ENCODE measurements around the gene PGLYRP2.
A peak's percentile ranks its signal among the peaks of the same experiment; 100 is the strongest.

PGLYRP2 gene

DNA sequence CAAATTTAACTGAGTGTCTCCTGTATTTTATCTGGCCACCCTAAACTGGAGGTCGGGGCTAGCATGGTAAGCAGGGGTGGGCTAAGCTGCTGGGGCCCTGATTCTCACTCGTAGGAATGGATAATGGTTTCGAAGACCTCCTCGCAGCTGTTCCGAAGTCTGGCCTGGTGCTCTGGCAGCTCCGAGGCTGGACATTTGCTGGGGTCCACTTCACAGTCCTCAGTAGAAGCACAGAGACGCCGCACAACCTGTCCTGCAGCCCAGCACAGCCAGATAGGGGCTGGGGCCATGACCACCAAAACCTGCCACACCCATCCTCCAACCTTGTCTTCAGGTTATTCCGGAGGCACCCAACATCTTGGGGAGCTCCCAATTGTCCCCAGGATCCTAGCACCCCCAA is 23.3 kb downstream of the PGLYRP2 start:
- DNase-seq (ENCODE audit: low spot score): no peak

DNA sequence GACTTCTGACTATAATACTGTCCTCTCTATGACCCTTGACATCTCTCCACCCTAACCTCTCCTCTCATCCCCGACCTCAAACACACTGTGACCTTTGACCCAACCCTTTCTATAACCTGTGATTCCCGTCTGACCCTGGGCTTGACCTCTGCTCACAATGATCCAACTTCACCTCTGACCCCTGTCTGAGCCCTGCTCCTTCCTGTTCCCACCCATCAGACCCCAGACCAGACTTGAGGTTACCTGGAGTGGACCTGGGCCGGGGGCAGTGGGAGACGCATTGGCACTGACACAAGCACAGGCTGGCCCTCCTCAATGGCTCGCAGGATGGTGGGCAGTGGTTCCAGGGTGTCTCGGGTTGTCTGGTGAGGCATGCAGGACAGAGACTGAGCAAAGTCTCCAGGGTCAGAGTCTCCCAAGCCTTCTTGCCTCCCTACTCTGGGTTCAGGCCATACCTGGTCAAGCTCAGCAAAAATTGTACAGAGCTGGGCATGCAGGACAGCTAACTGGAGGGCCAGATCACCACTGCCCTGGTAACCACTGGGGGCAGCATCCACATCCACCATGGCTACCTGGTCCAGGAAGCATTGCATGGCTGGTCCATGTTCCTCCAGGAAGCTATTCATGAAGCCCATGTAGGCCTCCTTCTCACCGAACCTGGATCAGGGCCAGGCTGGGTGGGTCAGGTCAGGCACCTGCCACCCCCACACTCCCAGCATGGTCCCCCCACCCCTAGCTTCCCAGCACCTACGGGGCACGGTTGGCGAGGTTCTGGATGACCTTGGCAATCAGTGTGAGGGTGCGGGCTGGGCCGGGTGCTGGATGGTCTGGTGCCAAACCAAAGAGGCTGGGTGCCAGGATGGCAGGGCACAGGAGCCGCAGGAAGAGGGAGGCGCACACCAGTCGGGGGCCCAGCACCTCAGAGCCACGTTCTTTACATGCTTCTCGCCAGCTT is 25.1 kb downstream of the PGLYRP2 start:
- no peak for DNase-seq (ENCODE audit: low spot score)

DNA sequence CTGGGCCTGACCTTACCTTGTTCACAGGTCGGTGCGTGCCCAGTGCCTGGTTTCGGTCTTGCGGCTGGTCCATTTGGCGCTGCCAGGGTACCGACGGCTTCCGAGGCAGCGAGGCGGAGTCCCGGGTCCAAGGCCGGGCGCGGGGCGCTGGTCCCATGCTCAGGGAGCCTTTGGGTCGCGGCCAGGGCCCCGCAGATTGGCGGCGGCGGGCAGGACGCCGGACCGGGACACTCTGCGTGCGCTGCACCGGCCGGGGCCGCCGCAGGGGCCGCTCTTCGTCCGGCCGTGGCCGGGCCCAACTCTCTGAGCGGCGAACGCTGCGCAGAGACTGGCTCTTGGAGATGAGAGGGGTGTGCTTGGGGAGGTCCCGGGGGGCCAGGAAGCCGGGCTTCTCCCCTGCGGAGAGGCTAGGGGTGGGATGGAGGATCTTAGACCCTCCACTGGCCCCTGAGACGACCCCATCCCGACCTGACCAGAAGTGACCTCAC is 26.2 kb downstream of the PGLYRP2 start:
- peak; percentile 75 for DNase-seq (ENCODE audit: low spot score)

DNA sequence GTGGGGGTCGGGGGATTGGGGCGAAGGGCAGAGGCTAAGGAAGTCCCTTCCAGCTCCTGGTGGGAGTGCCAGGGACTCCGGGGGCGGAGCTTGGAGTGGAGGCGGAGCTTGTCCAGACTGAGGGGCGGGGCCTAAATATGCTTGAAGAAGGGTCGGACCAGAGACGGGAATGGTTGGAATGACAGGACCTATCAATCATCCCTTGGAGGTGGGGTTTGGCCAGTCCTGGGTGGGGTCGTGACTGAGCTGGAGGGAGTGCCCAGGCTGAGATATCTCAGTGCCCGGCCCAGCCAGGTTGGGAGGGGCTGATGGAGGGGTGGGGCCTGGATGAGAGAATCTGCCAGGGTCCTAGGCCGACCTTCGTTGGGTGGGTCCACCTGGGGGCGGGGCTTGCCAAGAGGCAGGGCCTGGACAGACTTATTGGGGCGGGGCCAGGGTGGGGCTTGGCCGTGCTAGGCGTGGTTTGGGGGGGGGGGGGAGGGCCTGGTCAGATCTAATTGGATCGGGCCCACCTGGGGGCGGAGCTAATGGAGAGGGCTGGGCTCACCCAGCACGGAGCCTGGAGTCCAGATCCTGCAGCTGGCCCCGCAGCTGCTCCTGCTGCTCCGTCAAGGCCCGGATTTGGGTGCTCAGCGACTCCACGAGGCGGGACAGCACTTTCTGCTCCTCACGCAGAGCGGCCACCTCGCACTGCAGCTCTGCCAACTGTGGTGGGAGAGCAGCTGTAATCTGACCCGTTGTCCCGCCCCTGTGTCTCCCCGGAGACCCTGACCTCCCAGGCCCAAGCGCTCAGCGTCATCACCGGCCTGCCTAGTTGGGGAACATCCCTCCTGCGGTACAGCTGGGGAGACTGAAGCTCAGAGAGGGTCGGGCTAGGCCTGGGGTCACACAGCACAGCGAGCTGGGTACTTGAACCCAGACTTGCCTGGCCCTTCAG is 26.9 kb downstream of the PGLYRP2 start:
- DNase-seq (ENCODE audit: low spot score): peak; percentile 95

DNA sequence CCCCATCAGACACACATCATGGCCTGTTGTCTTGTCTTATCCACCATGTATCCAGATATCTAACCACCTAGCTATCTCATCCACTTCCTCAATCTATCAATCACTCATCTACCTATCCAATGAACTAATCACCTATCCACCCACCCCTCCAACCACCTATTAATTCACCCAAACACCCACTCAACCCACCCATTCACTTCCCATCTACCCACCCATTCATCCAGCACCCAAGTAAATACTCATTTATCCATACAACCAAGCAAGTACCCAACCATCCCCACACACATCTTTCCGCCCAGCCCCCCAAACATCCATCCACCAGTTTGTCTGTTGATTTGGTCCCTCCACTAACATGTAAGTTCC is 28.8 kb downstream of the PGLYRP2 start:
- DNase-seq (ENCODE audit: low spot score): no peak

DNA sequence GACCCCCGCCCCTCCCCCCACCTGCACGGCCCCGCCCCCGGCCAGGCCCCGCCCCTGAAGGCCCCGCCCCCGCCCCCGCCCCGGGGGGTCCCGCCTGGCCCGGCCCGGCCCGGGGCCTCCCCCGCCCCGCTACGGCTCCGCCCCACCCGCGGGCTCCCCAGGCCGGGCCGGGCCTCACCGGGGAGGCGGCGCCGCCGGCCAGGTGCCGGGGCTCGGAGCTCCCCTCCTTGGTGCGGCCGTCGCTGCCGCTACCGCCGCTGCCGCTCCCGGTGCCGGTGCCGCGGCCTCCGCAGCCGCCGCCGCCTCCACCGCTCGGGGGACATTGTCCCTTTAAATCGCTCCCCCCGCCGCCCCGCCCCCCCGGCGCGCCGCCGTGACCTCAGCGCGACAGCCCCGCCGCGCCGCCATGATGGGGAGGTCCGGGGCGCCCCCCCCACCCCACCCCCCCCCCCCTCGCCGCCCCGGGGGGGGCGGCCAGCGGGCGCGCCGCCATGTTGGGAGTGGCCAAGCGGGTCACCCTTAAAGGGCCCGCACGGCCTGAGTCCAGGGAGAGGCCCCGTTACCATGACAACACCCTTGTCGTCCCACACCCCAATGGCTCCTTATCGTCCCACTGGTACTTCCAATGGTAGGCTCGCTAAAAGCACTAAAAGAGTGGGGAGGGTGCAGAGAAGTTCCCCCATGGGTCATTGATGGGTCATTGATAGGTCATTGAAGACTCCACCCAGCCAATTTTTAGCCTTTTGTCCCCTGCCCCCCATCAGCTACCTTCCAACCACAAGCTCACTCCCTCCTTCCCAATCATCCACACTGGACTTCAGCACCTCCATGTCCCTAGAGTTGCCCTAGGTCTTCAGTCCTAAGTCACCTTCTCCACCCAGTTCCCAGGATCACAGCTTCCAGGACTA is 29.4 kb downstream of the PGLYRP2 start, which contains the start of gene WIZ:
WIZ (minus strand) TSS at position 337 of the 908 bp plus-strand sequence. CDS start 1,649 bp downstream, outside the sequence.
- peak; percentile 97 for DNase-seq (ENCODE audit: low spot score)

DNA sequence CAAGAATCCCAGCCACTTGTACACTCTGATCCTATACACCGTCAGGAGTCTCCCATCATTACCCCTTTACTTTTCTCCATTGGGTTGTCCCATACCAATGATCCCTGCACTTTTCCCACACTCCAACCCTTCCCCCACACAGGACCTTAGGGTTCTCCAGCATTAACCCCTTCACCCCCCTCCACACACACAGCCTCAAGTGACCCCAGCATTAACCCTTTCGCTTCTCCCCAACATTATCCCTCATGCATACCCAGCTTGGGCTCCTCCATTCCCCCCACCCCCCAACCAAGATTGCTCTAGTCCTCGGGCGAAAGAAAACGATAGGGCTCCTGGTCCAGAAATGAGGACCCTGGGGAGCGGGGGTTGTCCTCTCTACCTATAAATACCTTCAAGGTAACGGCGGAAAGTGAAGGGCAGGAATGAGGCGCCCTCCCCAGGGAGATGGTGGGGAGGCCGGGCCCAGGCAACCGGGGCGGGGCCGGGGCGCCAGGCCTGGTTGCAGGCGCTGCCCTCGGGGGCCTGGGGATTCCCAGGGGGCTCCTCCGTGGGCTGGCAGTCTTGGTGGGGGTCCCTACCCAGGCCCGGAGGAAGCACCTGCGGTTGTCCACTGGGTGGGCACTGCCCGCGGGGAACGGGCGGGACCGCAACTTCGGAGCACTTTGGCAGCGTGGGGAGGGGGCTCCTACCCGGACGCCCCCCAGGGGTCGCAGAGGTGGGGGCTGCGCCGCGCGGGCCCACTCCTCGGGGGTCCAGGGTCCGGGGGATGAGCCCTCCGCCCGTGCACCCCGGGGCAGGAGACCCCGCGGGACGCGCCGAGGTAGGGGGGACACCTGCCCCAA is 30.3 kb downstream of the PGLYRP2 start:
- DNase-seq (ENCODE audit: low spot score): peak; percentile 60

DNA sequence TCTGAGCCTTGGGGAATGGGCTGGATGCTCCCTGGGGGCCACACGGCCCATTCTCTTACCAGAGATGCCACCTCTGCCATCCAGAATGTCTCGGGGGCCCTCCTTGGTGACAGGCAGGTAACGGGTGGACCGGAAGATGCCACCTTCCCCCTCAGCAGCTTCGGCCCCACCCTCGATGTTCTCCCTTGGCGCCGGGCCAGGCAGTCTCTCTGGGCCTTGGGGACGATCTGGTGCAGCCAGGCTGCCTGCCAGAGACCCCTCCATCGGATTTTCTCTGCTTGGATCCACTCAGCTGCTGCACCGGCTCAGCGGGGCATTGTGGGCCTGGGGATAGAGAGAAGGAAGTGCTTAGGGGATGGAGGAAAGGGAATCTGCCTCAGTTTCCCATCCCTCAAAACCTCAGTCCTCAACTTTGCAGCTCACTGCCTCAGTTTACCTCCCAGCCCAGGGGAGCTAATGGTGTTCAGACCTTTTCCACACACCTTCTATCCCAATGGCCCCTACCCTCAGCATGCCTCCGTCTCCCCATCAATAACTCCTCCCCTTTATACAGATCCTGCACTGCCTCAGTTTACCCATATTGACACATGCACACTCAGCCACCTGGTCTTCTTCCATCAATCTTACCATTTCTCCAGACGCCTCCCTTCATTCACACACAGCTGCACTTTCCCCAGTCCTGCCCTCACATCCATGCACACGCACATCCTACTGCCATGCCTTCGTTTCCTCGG is 31.1 kb downstream of the PGLYRP2 start:
- no peak for DNase-seq (ENCODE audit: low spot score)

DNA sequence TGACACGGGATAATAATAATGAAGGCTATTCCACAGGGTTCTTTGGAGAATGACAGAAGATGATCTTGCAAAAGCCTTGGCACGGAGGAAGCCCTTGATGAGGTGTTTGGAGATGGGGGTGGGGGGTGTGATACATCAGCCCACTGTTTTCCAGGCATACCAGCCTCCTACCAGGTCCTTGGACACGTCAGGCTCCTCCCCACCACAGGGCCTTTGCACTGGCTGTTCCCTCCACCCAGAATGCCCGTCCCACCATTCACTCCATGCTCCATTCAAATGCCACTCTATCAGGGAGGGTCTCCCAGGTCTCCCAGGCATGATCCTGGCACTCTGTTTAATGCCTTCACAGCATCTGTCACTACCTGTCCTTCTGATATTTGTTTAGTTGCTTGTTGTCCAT is 32.2 kb downstream of the PGLYRP2 start:
- DNase-seq (ENCODE audit: low spot score): no peak

DNA sequence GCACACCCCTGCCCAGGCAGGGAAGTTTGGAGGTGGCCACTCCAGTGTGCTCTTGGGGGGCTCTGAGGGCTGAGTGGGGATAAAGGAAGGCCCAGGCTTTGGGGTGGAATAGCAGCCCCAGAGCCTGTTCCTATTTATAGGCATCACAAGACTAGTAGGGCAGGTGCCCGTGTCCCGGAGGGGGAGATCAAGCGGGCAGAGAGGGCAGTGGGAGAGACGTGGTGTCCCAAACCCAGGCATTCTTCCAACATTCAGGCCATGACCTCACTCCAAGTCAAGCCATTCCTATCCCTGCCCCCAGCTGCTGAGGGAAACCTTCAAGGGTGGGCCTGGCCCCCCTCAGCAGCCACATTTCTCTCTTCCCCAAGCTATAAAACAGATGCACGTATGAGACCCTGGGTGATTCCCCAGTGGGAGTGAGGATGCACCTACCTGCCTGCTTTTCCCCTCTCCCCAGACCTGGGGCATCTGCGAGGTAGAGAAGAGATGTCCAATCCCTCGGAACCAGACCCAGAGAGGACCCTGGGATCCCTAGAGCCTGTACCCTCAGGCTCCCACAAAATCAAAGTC is 33.4 kb downstream of the PGLYRP2 start:
- no peak for DNase-seq (ENCODE audit: low spot score)

DNA sequence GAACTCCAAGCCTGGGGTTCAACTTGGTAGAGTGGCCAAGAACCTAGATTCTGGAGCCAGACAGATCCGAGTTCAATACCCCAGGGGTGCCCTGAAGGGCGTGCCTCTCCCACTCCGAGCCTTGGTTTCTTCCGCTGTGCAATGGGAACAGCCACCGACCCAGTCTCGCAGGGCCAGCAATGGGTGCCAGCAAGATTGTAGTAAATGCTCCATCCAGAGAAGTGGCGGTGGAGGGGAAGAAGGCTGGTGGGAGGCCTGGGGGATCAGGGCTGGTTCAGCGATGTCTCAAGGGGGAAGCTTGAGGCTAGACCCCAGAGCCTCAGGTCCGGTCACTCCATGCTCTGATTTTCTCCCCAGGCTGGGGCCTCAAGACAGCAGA is 34.1 kb downstream of the PGLYRP2 start:
- DNase-seq (ENCODE audit: low spot score): no peak

DNA sequence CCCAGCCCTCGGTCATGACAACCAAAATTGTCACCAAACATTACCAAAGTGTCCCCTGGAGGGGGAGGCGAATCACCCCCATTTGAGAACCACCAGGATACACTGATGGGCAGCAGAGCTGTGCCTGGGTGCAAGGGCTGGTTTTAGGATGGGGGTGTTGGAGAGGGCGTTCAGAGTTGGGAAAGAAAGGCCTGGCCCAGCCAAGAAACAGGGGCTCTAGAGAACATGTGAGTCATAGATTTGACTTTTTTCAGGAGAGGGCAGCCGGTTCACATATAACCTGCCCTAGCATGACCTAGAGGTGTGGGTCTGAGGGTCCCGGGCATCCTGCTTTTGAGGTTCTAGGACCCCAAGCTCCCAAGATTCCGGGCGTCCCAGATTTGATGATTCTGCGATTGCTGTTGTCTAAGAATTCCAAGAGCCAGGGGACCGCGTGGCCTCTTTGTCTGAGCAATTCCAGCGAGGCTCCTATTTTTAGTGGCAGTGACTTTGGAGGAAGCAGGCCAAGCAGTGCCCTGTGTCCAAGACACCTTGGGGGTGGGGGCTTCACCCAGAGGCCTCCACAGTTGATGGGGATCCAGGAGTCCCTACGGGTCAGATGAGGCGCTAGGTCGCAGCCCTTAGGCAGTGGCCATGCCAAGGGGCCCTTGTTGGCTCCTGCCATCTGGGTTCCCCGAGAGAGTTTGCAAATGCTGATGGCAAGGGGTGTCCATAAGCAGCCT is 34.6 kb downstream of the PGLYRP2 start:
- DNase-seq (ENCODE audit: low spot score): no peak

DNA sequence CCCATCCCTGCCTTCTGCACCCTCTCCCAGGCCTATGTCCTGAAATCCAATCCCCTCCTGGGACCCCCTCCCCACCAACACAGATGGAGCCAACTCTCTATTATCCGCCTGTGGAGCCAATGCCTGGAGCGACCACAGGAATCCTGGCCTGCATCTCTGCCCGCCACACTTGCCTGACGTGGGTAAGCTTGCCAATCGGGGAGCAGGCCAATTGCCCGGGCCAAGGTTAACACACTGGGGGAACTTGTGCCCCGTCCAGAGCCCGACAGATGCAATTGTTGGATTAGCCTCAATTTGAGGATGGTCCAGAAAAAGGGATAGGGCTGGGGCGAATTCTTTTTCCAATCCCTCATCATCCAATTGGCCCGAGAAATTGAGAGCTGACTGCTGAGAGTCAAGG is 35.5 kb downstream of the PGLYRP2 start:
- DNase-seq (ENCODE audit: low spot score): no peak

DNA sequence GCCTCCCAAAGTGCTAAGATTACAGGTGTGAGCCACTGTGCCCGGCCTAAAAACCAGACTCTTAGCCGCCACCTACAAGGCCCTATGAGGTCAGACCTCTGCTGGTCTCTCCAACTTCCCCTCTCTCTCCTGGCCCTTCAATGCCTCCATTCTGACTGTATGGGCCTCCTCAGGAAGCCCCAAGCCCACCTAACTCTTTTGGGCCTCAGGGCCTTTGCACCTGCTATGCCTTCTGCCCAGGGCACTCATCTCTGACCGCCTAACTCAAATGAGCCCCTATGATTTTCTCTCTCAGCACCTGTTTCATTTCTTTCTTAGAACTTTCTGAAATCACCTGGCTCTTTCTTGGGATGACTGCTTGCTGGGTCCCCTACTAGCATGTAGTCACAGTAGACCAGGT is 36.0 kb downstream of the PGLYRP2 start:
- no peak for DNase-seq (ENCODE audit: low spot score)

DNA sequence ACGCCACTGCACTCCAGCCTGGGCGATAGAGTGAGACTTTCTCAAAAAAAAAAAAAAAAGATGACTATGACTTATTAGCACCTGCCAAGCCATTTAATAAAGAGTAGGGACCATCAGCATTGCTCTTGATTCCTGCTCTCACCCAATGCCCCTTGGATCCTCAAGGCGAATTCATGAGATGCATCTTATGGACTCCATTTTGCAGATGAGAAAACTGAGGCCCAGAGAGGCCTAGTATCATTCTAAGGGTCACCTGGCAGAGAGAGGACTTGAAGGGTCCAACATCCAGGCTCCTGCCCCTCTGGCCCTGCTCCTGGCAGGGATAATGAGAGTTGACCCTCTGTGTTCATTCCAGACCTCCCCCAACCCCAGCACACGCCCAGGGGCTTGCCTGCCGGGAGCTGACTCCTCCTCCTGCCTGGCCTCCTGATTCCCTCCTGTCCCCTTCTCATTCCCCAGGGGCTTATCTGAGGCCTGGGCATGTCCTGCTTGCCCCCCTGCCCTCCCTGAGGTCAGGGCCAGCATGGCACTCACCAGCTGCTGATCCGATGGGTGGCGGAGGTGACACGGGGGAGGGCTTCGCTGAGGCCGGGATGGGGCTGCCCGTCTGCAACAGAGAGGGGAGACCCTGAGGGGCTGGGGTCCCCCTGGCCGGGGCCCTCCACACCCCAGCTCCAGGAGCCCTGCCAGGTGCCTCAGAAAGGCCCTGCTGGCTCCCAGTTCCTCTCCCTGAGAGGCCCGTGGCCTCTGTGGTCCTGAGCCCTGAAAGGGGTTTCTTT is 37.0 kb downstream of the PGLYRP2 start:
- DNase-seq (ENCODE audit: low spot score): no peak

DNA sequence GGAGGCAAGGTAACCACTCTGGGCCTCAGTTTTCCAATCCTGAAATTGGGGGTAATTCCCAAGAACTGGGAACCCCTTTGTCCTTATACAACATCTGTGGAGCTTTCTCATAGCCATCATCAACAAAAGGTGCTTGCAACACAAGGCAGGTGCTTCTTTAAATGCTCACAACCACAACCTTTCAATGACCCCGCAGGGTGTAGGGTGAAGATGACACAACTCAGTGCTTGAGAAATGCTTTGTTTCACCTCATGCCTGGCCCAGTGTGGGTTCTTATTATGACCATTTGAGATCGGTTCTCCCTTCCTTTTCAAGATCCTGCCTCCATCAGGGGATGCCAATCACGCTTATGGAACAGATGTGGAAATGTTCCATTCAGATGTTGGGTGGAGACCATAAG is 38.0 kb downstream of the PGLYRP2 start:
- DNase-seq (ENCODE audit: low spot score): no peak

DNA sequence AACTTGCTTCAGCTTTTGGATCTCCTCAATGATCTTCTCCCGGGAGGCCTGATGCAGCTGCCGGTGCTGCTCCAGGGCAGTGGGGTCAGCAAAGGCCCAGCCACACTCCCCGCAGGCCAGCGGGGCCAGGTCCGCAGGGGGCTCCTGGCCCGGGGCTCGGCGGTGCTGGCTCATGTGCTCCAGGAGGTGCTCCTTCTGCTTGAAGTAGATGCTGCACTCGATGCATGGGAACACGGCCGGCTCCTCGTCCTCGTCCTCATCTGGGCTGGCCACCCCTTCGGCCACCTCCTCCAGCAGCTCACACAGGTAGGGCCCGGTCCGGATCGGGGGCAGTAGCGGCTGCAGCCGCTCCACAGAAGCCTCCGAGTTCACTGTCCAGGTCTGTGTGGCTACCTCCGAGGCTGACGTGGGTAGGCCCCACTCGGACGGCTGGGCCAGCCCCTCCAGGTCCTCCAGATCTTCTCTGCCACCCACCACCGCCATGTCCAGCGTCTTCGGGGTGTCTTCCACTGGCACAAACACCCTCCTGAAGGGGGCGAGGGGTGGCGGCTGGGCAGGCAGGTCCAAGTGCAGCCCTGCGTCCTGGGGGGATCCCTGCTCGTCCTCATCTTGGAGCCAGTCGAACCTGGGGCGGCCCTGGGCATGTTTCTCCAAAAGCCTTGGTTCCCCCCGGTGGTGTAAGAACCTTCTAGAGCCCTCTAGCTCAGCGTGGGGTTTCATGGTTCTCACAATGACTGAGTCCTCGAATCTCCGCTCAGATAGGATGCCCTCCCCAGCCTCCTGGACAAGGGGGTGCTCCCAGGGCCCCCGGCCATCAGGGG is 39.3 kb downstream of the PGLYRP2 start:
- DNase-seq (ENCODE audit: low spot score): no peak

Data from GM03348 (cell line).